Heart left ventricle (tissue), 16 donors: Measurements from ENCODE around the gene CCDC60. TPM values are rescaled to one million over a fixed set of nuclear protein-coding genes. Genes with fewer than 3 reads are reported as not detected.

ENCODE experiments used
- ATAC-seq, 4 donors: fragments of 200-7000 bp; cut with Tn5 transposase; one replicate each; pipeline ENCODE4 v1.9.1; 2020 to 2022; ENCODE audit warnings: moderate library complexity in 4 of 4, mild to moderate bottlenecking in 3 of 4, moderate number of reproducible peaks in 1 of 4
- DNase-seq, 5 donors: peaks; one replicate each; pipeline ENCODE4 v3.0.0-alpha.2; 2020
- H3K27ac ChIP-seq, 12 donors: fragments of 200-600 bp; sonication (generic) in 4 of 12; one replicate each; pipeline versions ENCODE4 v1.5.0 to v1.8.0; 2016 to 2022; ENCODE audit warnings: mild to moderate bottlenecking in 2 of 12
- H3K27me3 ChIP-seq, 9 donors: fragments of 200-600 bp; sonication (generic) in 2 of 9; one replicate each; pipeline versions ENCODE4 v1.5.1 to v1.8.0; 2016 to 2022; ENCODE audit warnings: mild to moderate bottlenecking in 3 of 9
- H3K36me3 ChIP-seq, 9 donors: fragments of 200-600 bp; sonication (generic) in 2 of 9; one replicate each; pipeline versions ENCODE4 v1.5.0 to v1.8.0; 2018 to 2022; ENCODE audit warnings: mild to moderate bottlenecking in 2 of 9
- H3K4me1 ChIP-seq, 12 donors: fragments of 200-600 bp; sonication (generic) in 4 of 12; one replicate each; pipeline versions ENCODE4 v1.5.0 to v1.8.0; 2016 to 2022; ENCODE audit warnings: mild to moderate bottlenecking in 3 of 12
- H3K4me3 ChIP-seq, 12 donors: fragments of 200-600 bp; sonication (generic) in 4 of 12; one replicate each; pipeline versions ENCODE4 v1.5.0 to v1.8.0; 2017 to 2022; ENCODE audit warnings: mild to moderate bottlenecking in 9 of 12, moderate library complexity in 4 of 12
- H3K9me3 ChIP-seq, 12 donors: fragments of 200-600 bp; sonication (generic) in 4 of 12; one replicate each; pipeline versions ENCODE4 v1.5.0 to v1.8.0; 2016 to 2022; ENCODE audit warnings: mild to moderate bottlenecking in 1 of 12
- CTCF ChIP-seq, 12 donors: fragments of 200-600 bp; sonication (generic) in 4 of 12; IDR thresholded peaks; one replicate each; pipeline versions ENCODE4 v1.5.0 to v1.8.0; 2018 to 2022; ENCODE audit warnings: antibody characterized with exemption in 12 of 12, mild to moderate bottlenecking in 5 of 12
- POLR2A ChIP-seq, 2 donors: fragments of 450-650 bp; IDR thresholded peaks; one replicate each; pipeline ENCODE4 v1.6.1; 2017; ENCODE audit warnings: antibody characterized with exemption in 2 of 2, mild to moderate bottlenecking in 2 of 2, moderate library complexity in 2 of 2
- WGBS, 4 donors: extraction: QIAGEN DNeasy Blood & Tissue Kit in 2 of 4; methylation state at CpG; one replicate each; pipeline versions ENCODE4 v1.1.5 to v1.1.7; 2013 to 2018; 5-methylcytosine and 5-hydroxymethylcytosine counted together
- intact Hi-C, 10 donors: fragments of 100-400 bp; cut with DNase I; formaldehyde crosslinking; loops; one replicate each; pipeline versions ENCODE4 v1.11.1 to v1.14.2; 2022
- polyA plus RNA-seq, 2 donors: library from polyadenylated mRNA; stranded (reverse); fragments of 200-250 nt; gene quantifications; one replicate each; pipeline ENCODE4 v1.2.3, GENCODE V29; 2013
- total RNA-seq, 9 donors: library from RNA; depleted of rRNA in 2 of 9; stranded (reverse); fragments of >200 nt in 2 of 9; fragmentation: NEBNext Ultra II Directional in 3 of 9; extraction: Animal tissue kit (Norgen Biotek cat#: 25700) in 3 of 9; gene quantifications; one replicate each; pipeline versions ENCODE4 v1.1.0 to v1.2.4, GENCODE V29; 2016 to 2023
- donor health status: ischemic (EF 13 %, LVEDD 7.1; RV severe dilation, severe dysfunction).
- donor health status: healthy with polysubstance abuse.
- donor health status: DM: no; HTN: yes; CAD: no.
- donor health status: DM: no; HTN: no; CAD: no.
- donor health status: ischemic (EF 25% LVEDD 6.9; RV normal size, moderate dysfunction).
- donor health status: ischemic (EF 25% LVEDD 5.7; RV mildly dilated, moderate dysfunction).
- donor health status: healthy.
- donor health status: DM: yes; HTN: yes; CAD: no.
- donor health status: ischemic (EF 35%, LVEDD 5.7; RV mildly dilated, moderate dysfunction).
- donor health status: nonischemic (EF 11% LVEDD 7.7; RV severe dilation, severe dysfunction).
- donor health status: DM: yes; HTN: yes; CAD: no.
- donor health status: PGD.
- donor health status: ischemic (EF 29% LVEDD 5.4; RV normal size, mild dysfunction).
- donor health status: nonischemic (EF 23%, LVEDD 6.1; RV moderate dilation, normal function).

CCDC60 gene
- total and polyA plus RNA-seq, 11 donors = not detected

- H3K36me3 ChIP-seq = no peaks in the 10 kb centered on the region
- no peak for DNase-seq
- no peak overlapping the region for H3K27ac ChIP-seq
- intact Hi-C loops = no loop called here
- 87 to 99% (median 97%) methylated on average over 24 of the region's 24 CpGs for WGBS, 4 donors
- H3K4me1 ChIP-seq = no peaks in the 10 kb centered on the region
- no peak overlapping the region for H3K4me3 ChIP-seq
- H3K9me3 ChIP-seq = peaks cover 0 to 8% (median 0%) of the 10 kb centered on the region in 12 donors
- TF ChIP-seq CTCF (IDR thresholded peaks at IDR 0.05) = no peak
- no peak for TF ChIP-seq POLR2A (IDR thresholded peaks at IDR 0.05)
- no peak for ATAC-seq
- no peaks in the 10 kb centered on the region for H3K27me3 ChIP-seq
Measured at GRCh38 chr12:119398190-119398589, 63.7 kb downstream of the CCDC60 start.

- DNase-seq = no peak
- no peaks in the 10 kb centered on the region for H3K4me1 ChIP-seq
Measured at GRCh38 chr12:119399301-119399700, 64.8 kb downstream of the CCDC60 start.

GRCh38 chr12:119406308-119406707, 71.8 kb downstream of the CCDC60 start:
- Histone ChIP-seq H3K36me3 (no peaks in the 10 kb centered on the region), H3K27ac (peak overlapping the region in 1 of 12 donors; percentile 38), H3K4me3 (no peak overlapping the region), H3K4me1 (peaks cover 0 to 9% (median 0%) of the 10 kb centered on the region in 12 donors), H3K9me3 (no peaks in the 10 kb centered on the region), H3K27me3 (no peaks in the 10 kb centered on the region)
- TF ChIP-seq POLR2A (IDR thresholded peaks at IDR 0.05) (no peak), CTCF (IDR thresholded peaks at IDR 0.05) (no peak)
- DNase-seq (no peak), ATAC-seq (no peak)
- intact Hi-C loops = loop anchor here in 3 of 10 donors (10.0 kb wide), 2 partner anchors 72 to 82 kb away; partner anchors contain the start of gene CCDC60 (in 2 of the 3)
- 41 to 52% (median 45%) methylated on average over 2 of the region's 2 CpGs for WGBS, 4 donors

More at GRCh38 chr12:119399301-119399700, 64.8 kb downstream of the CCDC60 start:
- WGBS, 4 donors = 61 to 79% (median 73%) methylated on average over 4 of the region's 4 CpGs
- Histone ChIP-seq H3K27me3 (no peaks in the 10 kb centered on the region), H3K27ac (no peak overlapping the region), H3K4me3 (no peak overlapping the region), H3K36me3 (no peaks in the 10 kb centered on the region), H3K9me3 (peaks cover 0 to 8% (median 0%) of the 10 kb centered on the region in 12 donors)
- TF ChIP-seq CTCF (IDR thresholded peaks at IDR 0.05) (no peak), POLR2A (IDR thresholded peaks at IDR 0.05) (no peak)
- intact Hi-C loops = no loop called here
- ATAC-seq = no peak

- Histone ChIP-seq H3K36me3 (no peaks in the 10 kb centered on the region), H3K27ac (peak overlapping the region in 1 of 12 donors; percentile 38), H3K4me1 (peaks cover 0 to 9% (median 0%) of the 10 kb centered on the region in 12 donors), H3K4me3 (no peak overlapping the region), H3K9me3 (no peaks in the 10 kb centered on the region), H3K27me3 (no peaks in the 10 kb centered on the region)
- 49 to 54% (median 52%) methylated on average over 4 of the region's 4 CpGs for WGBS, 4 donors
- peak in 3 of 4 donors; percentile 39 to 68 (median 57) for ATAC-seq
- no peak for DNase-seq
- intact Hi-C loops = loop anchor here in 3 of 10 donors (10.0 kb wide), 2 partner anchors 72 to 82 kb away; partner anchors contain the start of gene CCDC60 (in 2 of the 3)
- TF ChIP-seq CTCF (IDR thresholded peaks at IDR 0.05) (no peak), POLR2A (IDR thresholded peaks at IDR 0.05) (no peak)
Measured at GRCh38 chr12:119406811-119407210, 72.3 kb downstream of the CCDC60 start.
